Small intestine (tissue), 7 donors: ENCODE measurements around the gene SLC16A6. TPM values are rescaled to one million over a fixed set of nuclear protein-coding genes. Genes with fewer than 3 reads are reported as not detected.
A peak's percentile ranks its signal among the peaks of the same experiment; 100 is the strongest.

Experiments used
- DNase-seq, 2 donors: peaks; one replicate each; pipeline versions ENCODE4 v3.0.0 to v3.0.0-alpha.2; 2013
- FAIRE-seq: peaks from 2 replicates; lab custom pipeline; 2012; peaks lifted over from hg19 to GRCh38; lab: Jason Lieb, UNC
- H3K27ac ChIP-seq, 3 donors: one replicate each; pipeline ENCODE4 v1.5.1; 2013; ENCODE audit warnings: low read length in 2 of 3, mild to moderate bottlenecking in 2 of 3, control low read depth in 1 of 3, inconsistent platforms in 1 of 3, low read depth in 1 of 3, moderate library complexity in 1 of 3
- H3K27me3 ChIP-seq, 3 donors: one replicate each; pipeline ENCODE4 v1.6.1; 2013; ENCODE audit warnings: low read length in 3 of 3, inconsistent platforms in 1 of 3; ENCODE audit not compliant: control insufficient read depth in 3 of 3, insufficient read depth in 3 of 3
- H3K36me3 ChIP-seq, 3 donors: one replicate each; pipeline ENCODE4 v1.6.1; 2013; ENCODE audit warnings: low read length in 3 of 3, inconsistent platforms in 1 of 3, low read depth in 1 of 3, mild to moderate bottlenecking in 1 of 3, moderate library complexity in 1 of 3; ENCODE audit not compliant: control insufficient read depth in 3 of 3, insufficient read depth in 2 of 3
- H3K4me1 ChIP-seq, 3 donors: one replicate each; pipeline ENCODE4 v1.6.1; 2013; ENCODE audit warnings: low read length in 2 of 3, inconsistent platforms in 1 of 3, low read depth in 1 of 3, mild to moderate bottlenecking in 1 of 3, moderate library complexity in 1 of 3; ENCODE audit not compliant: control insufficient read depth in 3 of 3, insufficient read depth in 2 of 3
- H3K4me3 ChIP-seq, 3 donors: one replicate each; pipeline ENCODE4 v1.5.1; 2013; ENCODE audit warnings: low read length in 3 of 3, control low read depth in 1 of 3, inconsistent platforms in 1 of 3, low read depth in 1 of 3, mild to moderate bottlenecking in 1 of 3, moderate library complexity in 1 of 3
- H3K9me3 ChIP-seq, 2 donors: one replicate each; pipeline ENCODE4 v1.6.1; 2013; ENCODE audit warnings: low read depth in 1 of 2, low read length in 1 of 2; ENCODE audit not compliant: control insufficient read depth in 2 of 2, insufficient read depth in 1 of 2
- WGBS, 3 donors: extraction: QIAGEN DNeasy Blood & Tissue Kit; methylation state at CpG; one replicate each; pipeline ENCODE4 v1.1.7; 2013; 5-methylcytosine and 5-hydroxymethylcytosine counted together
- polyA plus RNA-seq, 4 donors: library from polyadenylated mRNA; stranded (reverse) in 3 of 4; unstranded in 1 of 4; fragments of 200-250 nt in 3 of 4; fragments of 120-200 nt in 1 of 4; gene quantifications; one replicate each; pipeline versions ENCODE4 v1.2.1 to v1.2.3, GENCODE V29; 2013
- donor health status: healthy with polysubstance abuse.
- donor health status: control.
- donor health status: control.
- donor health status: Bipolar disorder and iron deficiency.
- donor health status: healthy.

Gene SLC16A6
- polyA plus RNA-seq, 4 donors = 0.18 to 0.25 TPM; not detected in 2

DNA sequence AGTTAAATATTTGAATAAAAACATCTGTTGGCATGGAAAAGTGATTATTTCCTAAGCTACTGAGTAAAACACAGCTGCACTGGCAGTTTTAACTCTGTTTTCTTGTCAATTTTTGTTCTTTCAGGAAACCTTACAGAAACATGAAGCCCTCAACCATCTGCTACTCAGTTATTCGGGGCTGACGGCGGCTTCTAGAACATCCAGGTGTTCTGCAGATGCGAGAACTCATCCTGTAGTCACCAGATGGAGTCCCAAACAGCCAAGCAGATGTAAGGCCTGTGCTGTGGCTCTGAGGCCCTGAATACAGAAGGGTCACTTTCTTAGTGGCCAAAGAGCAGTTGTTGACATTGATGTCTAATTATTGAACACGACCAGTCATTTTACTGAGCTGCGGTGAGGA lies 15.9 kb upstream of the SLC16A6 start:
- Histone ChIP-seq H3K27me3 (peaks cover 0 to 2% (median 0%) of the 10 kb centered on the region in 3 donors), H3K27ac (no peak overlapping the region), H3K9me3 (no peaks in the 10 kb centered on the region), H3K4me1 (no peaks in the 10 kb centered on the region), H3K36me3 (no peaks in the 10 kb centered on the region), H3K4me3 (no peak overlapping the region)
- DNase-seq (no peak), FAIRE-seq (no peak)
- 78 to 87% (median 80%) methylated on average over 6 of the region's 6 CpGs for WGBS, 3 donors

DNA sequence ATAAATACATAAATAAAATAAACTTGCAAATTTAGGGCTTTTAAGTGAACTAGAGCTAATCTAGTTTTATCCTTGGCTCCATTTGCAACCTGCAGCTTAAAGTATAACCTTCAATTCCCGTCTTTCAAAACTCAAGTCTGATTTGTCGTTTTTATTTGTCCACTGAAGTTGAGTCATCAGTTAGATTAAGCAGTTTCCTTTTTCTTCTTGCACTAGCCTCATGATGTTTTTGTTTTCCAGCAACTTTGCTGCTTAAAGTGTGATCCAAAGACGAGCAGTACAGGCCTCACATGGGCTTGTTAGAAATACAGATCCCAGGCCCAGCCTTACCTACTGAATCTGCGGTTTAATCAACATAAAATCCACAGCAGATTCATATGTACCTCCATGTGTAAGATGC lies 14.2 kb upstream of the SLC16A6 start:
- Histone ChIP-seq H3K27ac (no peak overlapping the region), H3K4me1 (no peaks in the 10 kb centered on the region), H3K9me3 (no peaks in the 10 kb centered on the region), H3K4me3 (no peak overlapping the region), H3K36me3 (no peaks in the 10 kb centered on the region), H3K27me3 (peaks cover 0 to 2% (median 0%) of the 10 kb centered on the region in 3 donors)
- FAIRE-seq (no peak), DNase-seq (no peak)
- 54 to 71% (median 64%) methylated on average over 4 of the region's 4 CpGs for WGBS, 3 donors

GRCh38 chr17:68304706-68305105 lies 13.8 kb upstream of the SLC16A6 start:
- FAIRE-seq = no peak
- Histone ChIP-seq H3K36me3 (no peaks in the 10 kb centered on the region), H3K9me3 (no peaks in the 10 kb centered on the region), H3K27ac (no peak overlapping the region), H3K4me1 (no peaks in the 10 kb centered on the region), H3K27me3 (peaks cover 0 to 2% (median 0%) of the 10 kb centered on the region in 3 donors), H3K4me3 (no peak overlapping the region)
- no peak for DNase-seq
- WGBS, 3 donors = 88 to 94% (median 93%) methylated on average over 6 of the region's 6 CpGs

GRCh38 chr17:68302666-68303065 lies 11.7 kb upstream of the SLC16A6 start:
- Histone ChIP-seq H3K27me3 (peaks cover 0 to 2% (median 0%) of the 10 kb centered on the region in 3 donors), H3K4me3 (no peak overlapping the region), H3K27ac (no peak overlapping the region), H3K4me1 (no peaks in the 10 kb centered on the region), H3K9me3 (no peaks in the 10 kb centered on the region), H3K36me3 (no peaks in the 10 kb centered on the region)
- WGBS, 3 donors = 54 to 60% (median 54%) methylated on average over 4 of the region's 4 CpGs
- DNase-seq (no peak), FAIRE-seq (no peak)

DNA sequence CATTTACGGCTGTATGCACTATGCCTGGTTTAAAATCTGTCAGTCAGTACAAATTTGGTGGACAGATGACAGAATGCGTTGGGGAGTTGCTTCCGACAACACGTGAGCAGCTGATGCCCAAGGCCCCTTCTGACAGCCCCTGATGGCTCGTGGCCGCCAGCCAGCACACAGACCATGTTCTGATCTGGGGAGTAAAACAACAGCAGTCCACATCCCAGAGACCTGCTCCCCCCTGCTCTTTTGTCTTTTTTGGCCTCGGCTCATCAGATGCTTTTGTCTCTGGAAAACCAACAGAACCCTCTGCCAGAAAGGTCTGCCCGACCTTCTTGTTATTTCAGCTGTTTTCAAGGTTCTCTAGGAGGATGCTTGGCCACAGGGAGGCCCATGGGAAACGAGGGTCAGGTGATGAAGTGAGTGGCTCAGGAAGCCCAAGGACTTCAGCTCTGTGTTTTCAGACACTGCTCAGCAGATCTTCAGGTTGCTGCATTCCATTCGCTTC lies 11.2 kb upstream of the SLC16A6 start:
- DNase-seq (no peak), FAIRE-seq (no peak)

GRCh38 chr17:68301438-68301959 lies 10.6 kb upstream of the SLC16A6 start:
- no peaks in the 10 kb centered on the region for H3K36me3 ChIP-seq
- no peak for DNase-seq
- H3K27me3 ChIP-seq = peaks cover 0 to 3% (median 0%) of the 10 kb centered on the region in 3 donors
- H3K4me1 ChIP-seq = no peaks in the 10 kb centered on the region
- no peak overlapping the region for H3K27ac ChIP-seq
- FAIRE-seq = no peak
- H3K4me3 ChIP-seq = no peak overlapping the region
- no peaks in the 10 kb centered on the region for H3K9me3 ChIP-seq
- WGBS, 3 donors = 42 to 65% (median 53%) methylated on average over 9 of the region's 9 CpGs

More for the DNA sequence above, 11.2 kb upstream of the SLC16A6 start:
- Histone ChIP-seq H3K4me3 (no peak overlapping the region), H3K27me3 (peaks cover 0 to 2% (median 0%) of the 10 kb centered on the region in 3 donors), H3K36me3 (no peaks in the 10 kb centered on the region), H3K9me3 (no peaks in the 10 kb centered on the region), H3K27ac (no peak overlapping the region), H3K4me1 (no peaks in the 10 kb centered on the region)
- WGBS, 3 donors = 70 to 77% (median 72%) methylated on average over 10 of the region's 10 CpGs

DNA sequence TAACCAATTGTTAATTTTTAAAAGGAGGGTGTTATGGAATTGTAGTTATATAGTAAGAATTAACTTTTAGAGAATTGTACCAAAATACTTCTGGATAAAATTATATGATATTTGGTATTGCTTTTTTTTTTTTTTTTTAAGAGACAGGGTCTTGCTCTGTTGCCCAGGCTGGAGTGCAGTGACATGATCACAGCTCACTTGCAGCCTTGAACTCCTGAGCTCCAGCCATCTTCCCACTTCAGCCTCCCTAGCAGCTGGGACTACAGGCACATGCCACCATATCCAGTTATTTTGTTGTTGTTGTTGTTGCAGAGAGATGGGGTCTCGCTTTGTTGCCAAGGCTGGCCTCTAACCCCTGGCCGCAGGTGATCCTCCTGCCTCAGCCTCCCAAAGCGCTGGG lies 8.9 kb upstream of the SLC16A6 start:
- 97 to 99% (median 98%) methylated on average over 3 of the region's 3 CpGs for WGBS, 3 donors
- Histone ChIP-seq H3K36me3 (no peaks in the 10 kb centered on the region), H3K9me3 (no peaks in the 10 kb centered on the region), H3K27me3 (peaks cover 0 to 8% (median 0%) of the 10 kb centered on the region in 3 donors), H3K27ac (no peak overlapping the region), H3K4me3 (no peak overlapping the region), H3K4me1 (no peaks in the 10 kb centered on the region)
- FAIRE-seq (no peak), DNase-seq (no peak)

GRCh38 chr17:68298601-68299000 lies 7.7 kb upstream of the SLC16A6 start:
- Histone ChIP-seq H3K36me3 (no peaks in the 10 kb centered on the region), H3K9me3 (no peaks in the 10 kb centered on the region), H3K27me3 (peaks cover 0 to 17% (median 0%) of the 10 kb centered on the region in 3 donors), H3K27ac (no peak overlapping the region), H3K4me1 (no peaks in the 10 kb centered on the region), H3K4me3 (no peak overlapping the region)
- FAIRE-seq (no peak), DNase-seq (no peak)

GRCh38 chr17:68297195-68297594 lies 6.3 kb upstream of the SLC16A6 start:
- DNase-seq = no peak
- no peak for FAIRE-seq
- H3K4me3 ChIP-seq = no peak overlapping the region
- peaks cover 0 to 2% (median 0%) of the 10 kb centered on the region in 3 donors for H3K4me1 ChIP-seq
- H3K27ac ChIP-seq = peak overlapping the region in 1 of 3 donors; percentile 89
- H3K27me3 ChIP-seq = peaks cover 0 to 26% (median 0%) of the 10 kb centered on the region in 3 donors
- 68 to 72% (median 70%) methylated on average over 4 of the region's 4 CpGs for WGBS, 3 donors
- H3K9me3 ChIP-seq = no peaks in the 10 kb centered on the region
- H3K36me3 ChIP-seq = no peaks in the 10 kb centered on the region
